GM12878 (cell line): ENCODE results near the gene CD72. TPM values are rescaled to one million over a fixed set of nuclear protein-coding genes. Genes with fewer than 3 reads are reported as not detected.

Source experiments
- ASH2L ChIP-seq: fragments of 300-600, 200-600 bp; sonication (generic); IDR thresholded peaks from 2 replicates; pipeline ENCODE4 v1.6.1; 2017; ENCODE audit warnings: low read depth, mild to moderate bottlenecking, borderline replicate concordance
- ATF7 ChIP-seq: fragments of 450-650 bp; IDR thresholded peaks from 2 replicates; pipeline ENCODE4 v1.6.1; 2016; ENCODE audit warnings: low read depth, mild to moderate bottlenecking
- CBX3 ChIP-seq: fragments of 200-600 bp; sonication (generic); IDR thresholded peaks from 2 replicates; pipeline ENCODE4 v1.6.1; 2016; ENCODE audit warnings: low read depth, borderline replicate concordance
- CREB1 ChIP-seq: IDR thresholded peaks from 2 replicates; pipeline ENCODE4 v1.6.1; 2012; ENCODE audit warnings: low read depth, mild to moderate bottlenecking, inconsistent platforms
- DPF2 ChIP-seq: fragments of 450-650 bp; IDR thresholded peaks from 2 replicates; pipeline ENCODE4 v1.6.1; 2017; ENCODE audit warnings: mild to moderate bottlenecking
- KDM1A ChIP-seq: fragments of 200-600 bp; sonication (generic); IDR thresholded peaks from 2 replicates; pipeline ENCODE4 v1.6.1; 2016; ENCODE audit warnings: borderline replicate concordance
- KLF5 ChIP-seq: fragments of 450-650 bp; IDR thresholded peaks from 2 replicates; pipeline ENCODE4 v1.6.1; 2014; ENCODE audit warnings: mild to moderate bottlenecking; ENCODE audit not compliant: partially characterized antibody
- LARP7 ChIP-seq: fragments of 450-650 bp; IDR thresholded peaks from 2 replicates; pipeline ENCODE4 v1.6.1; 2017; ENCODE audit warnings: mild to moderate bottlenecking
- MEF2B ChIP-seq: fragments of 450-650 bp; IDR thresholded peaks from 2 replicates; pipeline ENCODE4 v1.6.1; 2018; ENCODE audit warnings: mild to moderate bottlenecking, moderate library complexity; ENCODE audit not compliant: partially characterized antibody, poor library complexity, severe bottlenecking
- MYB ChIP-seq: fragments of 150-350 bp; IDR thresholded peaks from 2 replicates; pipeline ENCODE4 v1.6.1; 2014; ENCODE audit warnings: mild to moderate bottlenecking, low read depth, low read length, borderline replicate concordance
- NR2C1 ChIP-seq: fragments of 450-650 bp; IDR thresholded peaks from 2 replicates; pipeline ENCODE4 v1.6.1; 2017; ENCODE audit warnings: antibody characterized with exemption, mild to moderate bottlenecking, moderate library complexity
- PAX5 ChIP-seq: IDR thresholded peaks from 2 replicates; pipeline ENCODE4 v1.6.1; 2011; ENCODE audit warnings: low read depth, low read length, borderline replicate concordance
- PML ChIP-seq: IDR thresholded peaks from 2 replicates; pipeline ENCODE4 v1.6.1; 2012; ENCODE audit warnings: low read length, inconsistent platforms
- POLR2AphosphoS2 ChIP-seq: IDR thresholded peaks from 2 replicates; pipeline ENCODE4 v1.6.1; 2011; ENCODE audit warnings: low read depth, mild to moderate bottlenecking, low read length, improper control_type of control experiment, moderate library complexity
- RB1 ChIP-seq: fragments of 450-650 bp; formaldehyde crosslinking; IDR thresholded peaks from 2 replicates; pipeline ENCODE4 v1.6.1; 2017; ENCODE audit warnings: mild to moderate bottlenecking, borderline replicate concordance
- SIX5 ChIP-seq: IDR thresholded peaks from 2 replicates; pipeline ENCODE4 v1.6.1; 2011; ENCODE audit warnings: mild to moderate bottlenecking, low read depth, low read length, moderate library complexity; ENCODE audit not compliant: severe bottlenecking
- SMC3 ChIP-seq: IDR thresholded peaks from 2 replicates; pipeline ENCODE4 v1.6.1; 2011; ENCODE audit warnings: low read length, improper control_type of control experiment, borderline replicate concordance
- ZNF274 ChIP-seq: IDR thresholded peaks from one replicate; pipeline ENCODE4 v1.8.0; 2011; ENCODE audit not compliant: insufficient read length, insufficient read depth
- polyA plus RNA-seq, 11 experiments: library from polyadenylated mRNA; depleted of rRNA in 4 of 11; unstranded in 6 of 11; stranded (reverse) in 5 of 11; fragments of >200 nt; fragmentation: Nextera tagmentation in 4 of 11; fragmentation: Illumina TruSeq in 1 of 11; extraction: Ambion mirVana in 4 of 11; extraction: Trizol in 1 of 11; gene quantifications; 1 replicate in 1 of 11; 2 replicates in 10 of 11; pipeline versions ENCODE4 v1.2.1 to v1.2.3, GENCODE V29; 2011 to 2016; ENCODE audit warnings: inconsistent platforms in 2 of 11, missing spikeins in 2 of 11, low read depth in 1 of 11
- total RNA-seq, 4 experiments: library from RNA; depleted of rRNA in 3 of 4; stranded (reverse); fragments of >200 nt in 3 of 4; fragmentation: Illumina TruSeq in 1 of 4; extraction: Trizol in 1 of 4; gene quantifications; 2 replicates each; pipeline versions ENCODE4 v1.2.1 to v1.2.3, GENCODE V29; 2013 to 2021
- TF ChIP-seq, protein P1 (sequence below): IDR thresholded peaks from 2 replicates; pipeline ENCODE4 v1.6.1; 2011; ENCODE audit warnings: mild to moderate bottlenecking, low read depth, low read length, moderate library complexity; ENCODE audit not compliant: insufficient replicate concordance
- TF ChIP-seq, protein P2 (sequence below), 3 experiments: IDR thresholded peaks in 2 of 3; conservative IDR thresholded peaks in 1 of 3; 2 replicates each; pipeline ENCODE4 v1.5.1; 2011; ENCODE audit warnings: low read depth in 3 of 3, low read length in 3 of 3, mild to moderate bottlenecking in 3 of 3, control low read depth in 2 of 3, moderate library complexity in 2 of 3, inconsistent platforms in 1 of 3, mixed read lengths in 1 of 3; ENCODE audit not compliant: control insufficient read depth in 2 of 3, insufficient read depth in 1 of 3; ENCODE audit errors: extremely low read depth in 1 of 3
- TF ChIP-seq, protein P3 (sequence below): IDR thresholded peaks from 2 replicates; pipeline ENCODE4 v1.6.1; 2012; ENCODE audit warnings: low read depth, low read length, improper control_type of control experiment
- TF ChIP-seq, protein P4 (sequence below): fragments of 450-650 bp; IDR thresholded peaks from 2 replicates; pipeline ENCODE4 v1.6.1; 2017; ENCODE audit warnings: mild to moderate bottlenecking, low read depth, inconsistent platforms; ENCODE audit not compliant: poor library complexity, severe bottlenecking

Gene CD72
- total and polyA plus RNA-seq, 10 of the 15 experiments (the other 5 are each of a cell fraction or from before 2014, with no cell fraction given), result 2.1 to 14.2 (median 4.4) TPM

DNA sequence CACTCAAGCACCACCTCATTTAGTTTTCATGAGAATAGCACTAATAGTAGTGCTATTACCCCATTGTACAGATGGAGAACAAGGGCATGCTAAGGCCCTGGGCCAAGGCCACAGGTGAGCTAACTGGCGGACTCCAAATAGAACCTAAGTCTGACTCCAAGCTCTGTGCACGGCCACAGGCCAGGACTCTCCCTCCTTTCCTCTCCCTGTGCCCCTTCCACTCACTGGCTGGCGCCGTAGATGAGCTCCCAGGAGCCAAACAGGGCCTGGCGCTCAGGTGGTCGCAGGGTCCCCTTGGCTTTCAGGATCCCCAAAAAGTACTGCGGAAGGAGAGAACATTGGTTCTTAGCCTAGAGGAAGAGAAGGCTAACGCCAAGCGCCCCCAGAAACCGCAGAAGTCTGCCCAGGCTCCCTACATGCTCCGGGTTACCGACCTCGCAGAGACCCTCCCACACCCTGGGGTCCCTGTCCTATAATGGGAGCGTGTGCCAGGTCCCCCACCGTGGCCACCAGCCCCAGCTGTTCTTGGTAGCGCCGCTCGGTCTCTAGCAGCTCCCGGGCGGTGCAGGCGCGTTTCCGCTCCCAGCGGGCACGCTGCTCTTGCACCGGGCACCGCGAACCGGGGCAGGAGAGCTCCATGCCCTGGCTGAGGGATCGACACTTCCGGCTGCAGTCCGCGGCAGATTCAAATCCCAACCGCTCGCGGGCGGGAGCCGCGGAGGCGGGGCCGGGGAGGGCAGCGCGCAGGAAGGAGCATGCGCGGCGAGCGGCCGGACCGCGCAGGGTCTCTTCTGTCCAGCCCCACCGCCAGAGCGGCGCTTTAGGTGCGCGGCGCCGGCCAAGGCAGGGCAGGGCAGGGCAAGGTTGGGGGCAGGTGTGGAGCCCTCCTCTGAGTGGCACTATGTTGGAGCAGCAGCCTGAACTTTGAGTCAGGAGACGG, 46.6 kb upstream of the CD72 start, which contains the start of gene ARHGEF39 (continued):
- TF ChIP-seq, protein P1, sequence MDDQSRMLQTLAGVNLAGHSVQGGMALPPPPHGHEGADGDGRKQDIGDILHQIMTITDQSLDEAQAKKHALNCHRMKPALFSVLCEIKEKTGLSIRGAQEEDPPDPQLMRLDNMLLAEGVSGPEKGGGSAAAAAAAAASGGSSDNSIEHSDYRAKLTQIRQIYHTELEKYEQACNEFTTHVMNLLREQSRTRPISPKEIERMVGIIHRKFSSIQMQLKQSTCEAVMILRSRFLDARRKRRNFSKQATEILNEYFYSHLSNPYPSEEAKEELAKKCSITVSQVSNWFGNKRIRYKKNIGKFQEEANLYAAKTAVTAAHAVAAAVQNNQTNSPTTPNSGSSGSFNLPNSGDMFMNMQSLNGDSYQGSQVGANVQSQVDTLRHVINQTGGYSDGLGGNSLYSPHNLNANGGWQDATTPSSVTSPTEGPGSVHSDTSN, result no peak
- TF ChIP-seq ASH2L (no peak), RB1 (peak; percentile 63), SMC3 (no peak), ATF7 (no peak), PAX5 (no peak), NR2C1 (no peak), KLF5 (no peak), POLR2AphosphoS2 (no peak), MEF2B (no peak), CBX3 (no peak), DPF2 (peak; percentile 58; the same call in 1 of the 2 replicates), LARP7 (no peak; the same call in 1 of the 2 replicates), PML (no peak), KDM1A (no peak), MYB (no peak), ZNF274 (no peak), CREB1 (no peak), SIX5 (no peak)
- TF ChIP-seq, protein P2, sequence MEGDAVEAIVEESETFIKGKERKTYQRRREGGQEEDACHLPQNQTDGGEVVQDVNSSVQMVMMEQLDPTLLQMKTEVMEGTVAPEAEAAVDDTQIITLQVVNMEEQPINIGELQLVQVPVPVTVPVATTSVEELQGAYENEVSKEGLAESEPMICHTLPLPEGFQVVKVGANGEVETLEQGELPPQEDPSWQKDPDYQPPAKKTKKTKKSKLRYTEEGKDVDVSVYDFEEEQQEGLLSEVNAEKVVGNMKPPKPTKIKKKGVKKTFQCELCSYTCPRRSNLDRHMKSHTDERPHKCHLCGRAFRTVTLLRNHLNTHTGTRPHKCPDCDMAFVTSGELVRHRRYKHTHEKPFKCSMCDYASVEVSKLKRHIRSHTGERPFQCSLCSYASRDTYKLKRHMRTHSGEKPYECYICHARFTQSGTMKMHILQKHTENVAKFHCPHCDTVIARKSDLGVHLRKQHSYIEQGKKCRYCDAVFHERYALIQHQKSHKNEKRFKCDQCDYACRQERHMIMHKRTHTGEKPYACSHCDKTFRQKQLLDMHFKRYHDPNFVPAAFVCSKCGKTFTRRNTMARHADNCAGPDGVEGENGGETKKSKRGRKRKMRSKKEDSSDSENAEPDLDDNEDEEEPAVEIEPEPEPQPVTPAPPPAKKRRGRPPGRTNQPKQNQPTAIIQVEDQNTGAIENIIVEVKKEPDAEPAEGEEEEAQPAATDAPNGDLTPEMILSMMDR (IDR thresholded peaks at IDR 0.05 in 2 of 3, conservative IDR thresholded peaks at IDR 0.05 in 1 of 3; ENCODE audit: control insufficient read depth in 2 of 3, extremely low read depth in 1 of 3, insufficient read depth in 1 of 3, low read depth in 3 of 3, low read length in 3 of 3), result peak; percentile 15 to 44 (median 18); a peak in 3 of 6 replicates
- TF ChIP-seq, protein P3, sequence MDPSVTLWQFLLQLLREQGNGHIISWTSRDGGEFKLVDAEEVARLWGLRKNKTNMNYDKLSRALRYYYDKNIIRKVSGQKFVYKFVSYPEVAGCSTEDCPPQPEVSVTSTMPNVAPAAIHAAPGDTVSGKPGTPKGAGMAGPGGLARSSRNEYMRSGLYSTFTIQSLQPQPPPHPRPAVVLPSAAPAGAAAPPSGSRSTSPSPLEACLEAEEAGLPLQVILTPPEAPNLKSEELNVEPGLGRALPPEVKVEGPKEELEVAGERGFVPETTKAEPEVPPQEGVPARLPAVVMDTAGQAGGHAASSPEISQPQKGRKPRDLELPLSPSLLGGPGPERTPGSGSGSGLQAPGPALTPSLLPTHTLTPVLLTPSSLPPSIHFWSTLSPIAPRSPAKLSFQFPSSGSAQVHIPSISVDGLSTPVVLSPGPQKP, result peak; percentile 83
- TF ChIP-seq, protein P4, sequence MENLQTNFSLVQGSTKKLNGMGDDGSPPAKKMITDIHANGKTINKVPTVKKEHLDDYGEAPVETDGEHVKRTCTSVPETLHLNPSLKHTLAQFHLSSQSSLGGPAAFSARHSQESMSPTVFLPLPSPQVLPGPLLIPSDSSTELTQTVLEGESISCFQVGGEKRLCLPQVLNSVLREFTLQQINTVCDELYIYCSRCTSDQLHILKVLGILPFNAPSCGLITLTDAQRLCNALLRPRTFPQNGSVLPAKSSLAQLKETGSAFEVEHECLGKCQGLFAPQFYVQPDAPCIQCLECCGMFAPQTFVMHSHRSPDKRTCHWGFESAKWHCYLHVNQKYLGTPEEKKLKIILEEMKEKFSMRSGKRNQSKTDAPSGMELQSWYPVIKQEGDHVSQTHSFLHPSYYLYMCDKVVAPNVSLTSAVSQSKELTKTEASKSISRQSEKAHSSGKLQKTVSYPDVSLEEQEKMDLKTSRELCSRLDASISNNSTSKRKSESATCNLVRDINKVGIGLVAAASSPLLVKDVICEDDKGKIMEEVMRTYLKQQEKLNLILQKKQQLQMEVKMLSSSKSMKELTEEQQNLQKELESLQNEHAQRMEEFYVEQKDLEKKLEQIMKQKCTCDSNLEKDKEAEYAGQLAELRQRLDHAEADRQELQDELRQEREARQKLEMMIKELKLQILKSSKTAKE, result no peak
